HepG2 (cell line): ENCODE measurements around the gene CDC6. TPM values are rescaled to one million over a fixed set of nuclear protein-coding genes. Genes with fewer than 3 reads are reported as not detected.

Source experiments
- AKNA ChIP-seq: sonication (generic); formaldehyde crosslinking; IDR thresholded peaks from 2 replicates; pipeline ENCODE4 v1.4.0; 2020; ENCODE audit warnings: missing genetic modification reagents, borderline replicate concordance
- CSRNP2 ChIP-seq: sonication (generic); formaldehyde crosslinking; conservative IDR thresholded peaks from 2 replicates; pipeline ENCODE4 v1.8.0; 2022; ENCODE audit warnings: low read depth, missing genetic modification reagents
- GLI4 ChIP-seq: sonication (generic); formaldehyde crosslinking; IDR thresholded peaks from 2 replicates; pipeline ENCODE4 v1.5.1; 2020; ENCODE audit warnings: missing genetic modification reagents, mild to moderate bottlenecking, moderate library complexity, borderline replicate concordance
- ISL2 ChIP-seq: sonication (generic); formaldehyde crosslinking; IDR thresholded peaks from 2 replicates; pipeline ENCODE4 v1.5.0; 2020; ENCODE audit warnings: missing genetic modification reagents
- MZF1 ChIP-seq: sonication (generic); formaldehyde crosslinking; IDR thresholded peaks from 2 replicates; pipeline ENCODE4 v1.8.1; 2023; ENCODE audit warnings: mild to moderate bottlenecking, missing genetic modification reagents, borderline replicate concordance
- NFE2L1 ChIP-seq: sonication (generic); formaldehyde crosslinking; IDR thresholded peaks from 2 replicates; pipeline ENCODE4 v1.4.0; 2020; ENCODE audit warnings: missing genetic modification reagents, mild to moderate bottlenecking, borderline replicate concordance
- NR2F2 ChIP-seq: IDR thresholded peaks from 2 replicates; pipeline ENCODE4 v1.6.1; 2012; ENCODE audit warnings: low read depth, inconsistent platforms, borderline replicate concordance
- PHB2 ChIP-seq: fragments of 450-650 bp; IDR thresholded peaks from 2 replicates; pipeline ENCODE4 v1.6.1; 2018; ENCODE audit not compliant: partially characterized antibody
- RAD21 ChIP-seq: fragments of 450-650 bp; formaldehyde crosslinking; IDR thresholded peaks from 2 replicates; pipeline ENCODE4 v1.5.0; 2020; ENCODE audit warnings: mild to moderate bottlenecking
- SMYD3 ChIP-seq: sonication (generic); formaldehyde crosslinking; IDR thresholded peaks from 2 replicates; pipeline ENCODE4 v1.8.1; 2023; ENCODE audit warnings: mild to moderate bottlenecking, missing genetic modification reagents
- SSRP1 ChIP-seq: IDR thresholded peaks from 2 replicates; pipeline ENCODE4 v1.6.1; 2016; ENCODE audit warnings: control low read depth
- ZBTB20 ChIP-seq: sonication (generic); formaldehyde crosslinking; IDR thresholded peaks from 2 replicates; pipeline ENCODE4 v1.8.1; 2023; ENCODE audit warnings: missing genetic modification reagents, low read depth, mild to moderate bottlenecking, borderline replicate concordance
- ZBTB39 ChIP-seq: sonication (generic); formaldehyde crosslinking; IDR thresholded peaks from 2 replicates; pipeline ENCODE4 v1.5.0; 2020; ENCODE audit warnings: missing genetic modification reagents
- ZNF121 ChIP-seq: sonication (generic); formaldehyde crosslinking; IDR thresholded peaks from 2 replicates; pipeline ENCODE4 v1.5.0; 2020; ENCODE audit warnings: mild to moderate bottlenecking, missing genetic modification reagents
- ZNF468 ChIP-seq: sonication (generic); formaldehyde crosslinking; IDR thresholded peaks from 2 replicates; pipeline ENCODE4 v1.8.0; 2022; ENCODE audit warnings: mild to moderate bottlenecking, moderate library complexity, missing genetic modification reagents
- ZNF7 ChIP-seq: IDR thresholded peaks from 2 replicates; pipeline ENCODE4 v1.6.1; 2016; ENCODE audit warnings: missing biosample characterization, missing genetic modification reagents
- ZNF747 ChIP-seq: sonication (generic); formaldehyde crosslinking; IDR thresholded peaks from 2 replicates; pipeline ENCODE4 v1.8.1; 2023; ENCODE audit warnings: missing genetic modification reagents, mild to moderate bottlenecking, borderline replicate concordance
- ZSCAN25 ChIP-seq: sonication (generic); formaldehyde crosslinking; IDR thresholded peaks from 2 replicates; pipeline ENCODE4 v1.8.0; 2022; ENCODE audit warnings: mild to moderate bottlenecking, missing genetic modification reagents
- polyA plus RNA-seq, 8 experiments: library from polyadenylated mRNA; depleted of rRNA in 3 of 8; stranded (reverse) in 7 of 8; unstranded in 1 of 8; fragments of >200 nt; fragmentation: Illumina TruSeq in 4 of 8; extraction: Trizol in 4 of 8; gene quantifications; 2 replicates each; pipeline versions ENCODE4 v1.2.1 to v1.2.3, GENCODE V29; 2011 to 2016; ENCODE audit warnings: low read depth in 4 of 8, missing spikeins in 1 of 8, mixed read lengths in 1 of 8; ENCODE audit not compliant: insufficient read depth in 1 of 8
- total RNA-seq, 5 experiments: library from RNA; depleted of rRNA; stranded (reverse); fragments of >200 nt; fragmentation: Illumina TruSeq; extraction: Trizol; gene quantifications; 2 replicates each; pipeline ENCODE4 v1.2.3, GENCODE V29; 2016; ENCODE audit warnings: low read depth in 1 of 5
- TF ChIP-seq, protein P1 (sequence below): IDR thresholded peaks from 2 replicates; pipeline ENCODE4 v1.6.1; 2018; ENCODE audit warnings: missing genetic modification reagents

The CDC6 gene
- total and polyA plus RNA-seq, 2 of the 13 experiments (the other 11 are each of a cell fraction or from before 2014, with no cell fraction given): 17.4 to 114 TPM

DNA sequence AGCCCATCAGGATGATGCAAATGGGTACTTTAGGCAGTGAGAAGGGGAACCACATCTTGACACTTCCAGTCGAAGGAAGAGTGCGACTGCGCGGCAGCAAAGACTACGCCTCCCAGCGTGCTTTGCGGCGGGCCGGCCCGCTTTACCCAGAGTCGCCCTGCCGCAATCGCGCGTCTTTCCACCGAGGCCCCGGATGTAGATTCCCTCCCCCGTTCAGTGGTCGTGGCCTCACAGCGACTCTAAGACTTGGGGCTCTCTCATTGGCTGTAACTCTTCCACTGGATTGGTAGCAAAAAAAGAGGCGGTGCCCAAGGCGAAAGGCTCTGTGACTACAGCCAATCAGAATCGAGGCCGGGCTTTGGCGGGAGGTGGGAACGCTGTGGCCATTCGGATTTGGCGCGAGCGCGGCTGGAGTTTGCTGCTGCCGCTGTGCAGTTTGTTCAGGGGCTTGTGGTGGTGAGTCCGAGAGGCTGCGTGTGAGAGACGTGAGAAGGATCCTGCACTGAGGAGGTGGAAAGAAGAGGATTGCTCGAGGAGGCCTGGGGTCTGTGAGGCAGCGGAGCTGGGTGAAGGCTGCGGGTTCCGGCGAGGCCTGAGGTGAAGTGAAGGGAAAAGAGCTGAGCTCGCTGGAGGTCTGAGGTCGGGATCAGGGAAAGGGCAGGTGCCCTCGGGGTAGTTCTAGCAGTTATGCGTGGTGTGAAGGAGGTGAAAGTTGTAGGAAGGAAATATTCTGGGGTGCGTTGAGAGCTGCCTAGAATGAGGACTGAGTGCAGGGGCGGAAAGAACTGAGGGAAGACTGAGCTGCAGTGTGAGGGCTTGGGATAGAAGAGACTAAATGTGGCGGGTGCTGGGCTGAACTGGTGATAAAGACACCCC is at the start of gene CDC6 (continued):
- TF ChIP-seq, protein P1, sequence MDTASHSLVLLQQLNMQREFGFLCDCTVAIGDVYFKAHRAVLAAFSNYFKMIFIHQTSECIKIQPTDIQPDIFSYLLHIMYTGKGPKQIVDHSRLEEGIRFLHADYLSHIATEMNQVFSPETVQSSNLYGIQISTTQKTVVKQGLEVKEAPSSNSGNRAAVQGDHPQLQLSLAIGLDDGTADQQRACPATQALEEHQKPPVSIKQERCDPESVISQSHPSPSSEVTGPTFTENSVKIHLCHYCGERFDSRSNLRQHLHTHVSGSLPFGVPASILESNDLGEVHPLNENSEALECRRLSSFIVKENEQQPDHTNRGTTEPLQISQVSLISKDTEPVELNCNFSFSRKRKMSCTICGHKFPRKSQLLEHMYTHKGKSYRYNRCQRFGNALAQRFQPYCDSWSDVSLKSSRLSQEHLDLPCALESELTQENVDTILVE (CRISPR knock-in tag): peak; percentile 43; the same call in 1 of the 2 replicates
- TF ChIP-seq SMYD3 (CRISPR knock-in tag) (peak; percentile 93; the same call in 1 of the 2 replicates), ZBTB20 (CRISPR knock-in tag) (no peak), NR2F2 (0 out of 2 replicates have a peak, but pooled peaks have one; percentile 29), SSRP1 (CRISPR knock-in tag) (0 out of 2 replicates have a peak, but pooled peaks have one; percentile 55), RAD21 (CRISPR knock-in tag) (no peak), ISL2 (CRISPR knock-in tag) (peak; percentile 55; the same call in 1 of the 2 replicates), MZF1 (no peak), ZNF7 (CRISPR knock-in tag) (no peak), AKNA (CRISPR knock-in tag) (no peak), ZNF747 (no peak), NFE2L1 (CRISPR knock-in tag) (no peak), ZBTB39 (CRISPR knock-in tag) (no peak), PHB2 (no peak), ZSCAN25 (CRISPR knock-in tag) (0 out of 2 replicates have a peak, but pooled peaks have one; percentile 53), ZNF121 (no peak), GLI4 (CRISPR knock-in tag) (no peak; the same call in 1 of the 2 replicates), ZNF468 (CRISPR knock-in tag) (no peak), CSRNP2 (CRISPR knock-in tag) (no peak)
